ENCODE results near the gene PDE6B. TPM values are rescaled to one million over a fixed set of nuclear protein-coding genes. Genes with fewer than 3 reads are reported as not detected.

Gene PDE6B
- total and polyA plus RNA-seq, 2 of the 13 experiments (the other 11 are each of a cell fraction or from before 2014, with no cell fraction given), result 0.38 to 0.40 TPM

- 0 out of 2 replicates have a peak, but pooled peaks have one; percentile 28 for TF ChIP-seq SNAPC2 (CRISPR knock-in tag; IDR thresholded peaks at IDR 0.05)
- no peak for TF ChIP-seq ZNF367 (CRISPR knock-in tag; IDR thresholded peaks at IDR 0.05; ENCODE audit: borderline replicate concordance)
- TF ChIP-seq ZFP62 (CRISPR knock-in tag; IDR thresholded peaks at IDR 0.05), result 0 out of 2 replicates have a peak, but pooled peaks have one; percentile 14
These were observed 48.1 kb downstream of the PDE6B start (continued) for GRCh38 chr4:673349-674091.

- no peaks in the 10 kb centered on the region; the same call in 1 of the 2 replicates for H4K20me1 ChIP-seq (ENCODE audit: insufficient read depth, low read length)
- BruUV-seq (replicated peaks), result no TSS peak
- no peaks in the 10 kb centered on the region for H3K9me3 ChIP-seq (ENCODE audit: low read length)
- peak within 1 kb of the TSS; percentile 67 to 90 (median 83) for H3K4me3 ChIP-seq (replicated peaks in 1 of 3; ENCODE audit: insufficient read depth in 1 of 3, low read depth in 2 of 3, low read length in 3 of 3)
- in situ Hi-C loops (cut with HindIII; ENCODE audit: extremely low pct_ligation_motif_present, low pct_unique_long_range_greater_than_20kb), result no loop called here
- H3K27ac ChIP-seq (ENCODE audit: extremely low read length, insufficient read depth, low read length), result peak within 1 kb of the TSS; percentile 80
- H3K36me3 ChIP-seq (replicated peaks in 1 of 2; ENCODE audit: control insufficient read depth in 1 of 2, insufficient read depth in 2 of 2, low read length in 2 of 2), result peaks cover 3 to 12% of the 10 kb centered on the region in 2 experiments; a peak in 4 of 5 replicates
- intact Hi-C loops (cut with micrococcal nuclease; ENCODE audit: unreplicated experiment), result loop anchor here (1.0 to 10.0 kb wide), 3 partner anchors 72 to 416 kb away; no protein-coding TSS in a partner anchor
- CTCF ChIA-PET (ENCODE audit: low intra/inter-chr PET ratio, low total read pairs), result interaction anchor here (1.2 kb wide), 1 partner anchor 73 kb away, joined by 3 read pairs; no protein-coding TSS in a partner anchor
- POLR2A ChIA-PET, result interaction anchor here (1.0 to 1.7 kb wide), 8 partner anchors 10 to 319 kb away, joined by 3 to 14 read pairs (median 3); partner anchors contain the start of genes GAK, SLC26A1 and TMEM175
- H3K27me3 ChIP-seq (ENCODE audit: control insufficient read depth in 1 of 2, insufficient read depth in 2 of 2, low read length in 2 of 2), result no peaks in the 10 kb centered on the region
- H3K9ac ChIP-seq (ENCODE audit: insufficient read depth, low read depth, low read length), result peak within 1 kb of the TSS; percentile 95
- peak within 1 kb of the TSS; percentile 72 for H3K4me2 ChIP-seq (ENCODE audit: low read depth, low read length)
- H2AFZ ChIP-seq (ENCODE audit: low read length), result no peak within 1 kb of the TSS
- WGBS (ENCODE audit: low lambda C conversion rate), result 0% methylated on average over 3 of the region's 84 CpGs
- ATAC-seq (peak; percentile 76), FAIRE-seq (peak; percentile 91), DNase-seq (ENCODE audit: low spot score) (peak; percentile 93)
- peaks cover 61% of the 10 kb centered on the region for H3K4me1 ChIP-seq (ENCODE audit: insufficient read depth, low read length)
- H3K79me2 ChIP-seq (ENCODE audit: insufficient read depth, low read length), result peaks cover 16% of the 10 kb centered on the region
- TF ChIP-seq KDM4B (CRISPR knock-in tag; IDR thresholded peaks at IDR 0.05) (0 out of 2 replicates have a peak, but pooled peaks have one; percentile 19), HNF4G (IDR thresholded peaks at IDR 0.05; ENCODE audit: borderline replicate concordance, low read depth, low read length) (peak; percentile 22; the same call in 1 of the 2 replicates), HNF4G (CRISPR knock-in tag; IDR thresholded peaks at IDR 0.05; ENCODE audit: borderline replicate concordance, low read depth) (no peak), ONECUT2 (CRISPR knock-in tag; IDR thresholded peaks at IDR 0.05) (no peak), RBAK (CRISPR knock-in tag; IDR thresholded peaks at IDR 0.05) (no peak), ZNF441 (CRISPR knock-in tag; IDR thresholded peaks at IDR 0.05; ENCODE audit: borderline replicate concordance) (peak; percentile 95), ZNF746 (CRISPR knock-in tag; IDR thresholded peaks at IDR 0.05) (peak; percentile 28; the same call in 1 of the 2 replicates), ZNF430 (CRISPR knock-in tag; IDR thresholded peaks at IDR 0.05) (no peak; the same call in 1 of the 2 replicates), ZEB1 (IDR thresholded peaks at IDR 0.05; ENCODE audit: insufficient replicate concordance, low read depth) (no peak), ZFP36 (IDR thresholded peaks at IDR 0.05; ENCODE audit: borderline replicate concordance, low read depth, low read length, partially characterized antibody) (no peak), ZNF839 (CRISPR knock-in tag; IDR thresholded peaks at IDR 0.05; ENCODE audit: borderline replicate concordance) (no peak), SIX4 (CRISPR knock-in tag; IDR thresholded peaks at IDR 0.05) (no peak; the same call in 1 of the 2 replicates), TCF7 (IDR thresholded peaks at IDR 0.05; ENCODE audit: low read depth) (no peak), GATAD1 (CRISPR knock-in tag; IDR thresholded peaks at IDR 0.05) (peak; percentile 94), HMG20B (CRISPR knock-in tag; conservative IDR thresholded peaks at IDR 0.05) (no peak; the same call in 1 of the 2 replicates), ZNF12 (CRISPR knock-in tag; IDR thresholded peaks at IDR 0.05) (0 out of 2 replicates have a peak, but pooled peaks have one; percentile 23), ZNF460 (CRISPR knock-in tag; IDR thresholded peaks at IDR 0.05; ENCODE audit: borderline replicate concordance) (no peak), SRSF4 (IDR thresholded peaks at IDR 0.05; ENCODE audit: low read depth, low read length, poor library complexity, severe bottlenecking) (no peak)
These were observed 49.0 kb downstream of the PDE6B start, which contains the start of the genes ATP5ME and MYL5 for GRCh38 chr4:674172-675035. Gene ATP5ME (minus strand): TSS chr4:674276. CDS start chr4:674247, 29 bp downstream. Gene MYL5 (plus strand): TSS chr4:674542. CDS start chr4:678027, 3,485 bp downstream.
